SW 1271 (cell line): ENCODE data around the gene CACNA1C.
A peak's percentile ranks its signal among the peaks of the same experiment; 100 is the strongest.
"Not testable (repeated sequence)": the region's sequence is repeated elsewhere in the genome, so short reads cannot be mapped to it uniquely, and the experiment has no call there.

Source experiments
- DNase-seq, 2 experiments: peaks; one replicate each; lab custom pipeline; 2025; lab: John Stamatoyannopoulos, UW

The CACNA1C gene

GRCh38 chr12:2677142-2677880, 624.5 kb downstream of the CACNA1C start:
- DNase-seq: no peak

DNA sequence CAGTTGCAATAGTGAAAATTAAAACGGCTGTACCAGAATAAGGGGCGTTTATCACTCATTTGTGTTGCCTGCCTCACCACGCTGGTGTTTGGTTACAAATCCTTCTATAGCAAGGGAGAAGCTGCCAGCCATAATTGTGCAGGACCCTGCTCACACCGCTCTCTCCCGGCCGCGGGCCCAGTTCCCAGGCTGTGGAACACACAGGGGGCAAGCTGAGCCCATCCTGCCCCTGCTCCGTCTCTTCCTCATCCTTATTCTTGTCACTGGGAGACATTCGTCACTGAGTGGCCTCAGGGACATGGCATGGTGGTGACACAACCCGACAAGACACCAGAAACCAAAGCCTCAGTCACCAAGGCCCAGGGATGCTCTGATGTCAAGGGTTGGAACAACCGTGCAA, 625.6 kb downstream of the CACNA1C start:
- DNase-seq: no peak

GRCh38 chr12:2679068-2679815, 626.5 kb downstream of the CACNA1C start:
- no peak for DNase-seq

GRCh38 chr12:2679816-2680675, 627.3 kb downstream of the CACNA1C start:
- DNase-seq: no peak

- no peak for DNase-seq
Measured at GRCh38 chr12:2680676-2681039, 627.9 kb downstream of the CACNA1C start.

DNA sequence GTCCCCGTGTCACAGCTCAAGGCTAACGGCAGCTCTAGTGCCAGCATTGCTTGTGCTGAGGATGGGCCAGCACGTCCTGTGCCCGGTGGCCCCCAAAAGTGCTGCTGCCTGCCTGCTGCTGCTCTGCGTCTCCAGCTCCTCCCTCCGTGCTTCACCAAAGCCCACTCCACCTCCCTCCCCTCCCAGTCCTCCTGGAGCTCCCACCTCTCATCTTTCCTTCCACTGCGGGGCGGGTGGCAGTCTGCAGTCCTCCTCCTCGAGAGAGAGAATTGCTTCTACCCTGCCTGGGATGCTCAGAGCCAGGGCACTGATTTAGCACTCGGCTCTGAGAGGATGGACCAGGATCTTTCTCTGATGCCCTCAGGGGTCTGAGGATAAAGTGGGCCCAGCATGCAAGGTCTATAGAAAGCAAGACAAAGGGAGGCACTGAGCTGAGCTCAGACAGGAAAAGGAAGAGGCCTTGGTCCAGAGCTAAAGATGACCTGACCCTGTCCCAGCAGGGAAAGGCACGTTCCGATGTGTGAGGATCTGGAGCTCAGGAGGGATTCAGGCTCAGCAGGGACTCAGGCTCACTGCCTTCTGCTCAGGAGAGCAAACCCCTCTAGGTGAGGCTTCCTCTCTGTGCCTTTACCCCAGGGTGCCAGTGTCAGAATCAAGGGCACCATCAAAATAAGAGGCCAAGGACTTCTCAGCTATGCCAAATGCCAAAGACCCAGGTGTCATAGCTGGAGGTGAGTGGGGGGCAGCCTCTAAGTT, 628.8 kb downstream of the CACNA1C start:
- DNase-seq: no peak

GRCh38 chr12:2682296-2683251, 629.8 kb downstream of the CACNA1C start:
- peak; percentile 26 to 38 for DNase-seq

DNA sequence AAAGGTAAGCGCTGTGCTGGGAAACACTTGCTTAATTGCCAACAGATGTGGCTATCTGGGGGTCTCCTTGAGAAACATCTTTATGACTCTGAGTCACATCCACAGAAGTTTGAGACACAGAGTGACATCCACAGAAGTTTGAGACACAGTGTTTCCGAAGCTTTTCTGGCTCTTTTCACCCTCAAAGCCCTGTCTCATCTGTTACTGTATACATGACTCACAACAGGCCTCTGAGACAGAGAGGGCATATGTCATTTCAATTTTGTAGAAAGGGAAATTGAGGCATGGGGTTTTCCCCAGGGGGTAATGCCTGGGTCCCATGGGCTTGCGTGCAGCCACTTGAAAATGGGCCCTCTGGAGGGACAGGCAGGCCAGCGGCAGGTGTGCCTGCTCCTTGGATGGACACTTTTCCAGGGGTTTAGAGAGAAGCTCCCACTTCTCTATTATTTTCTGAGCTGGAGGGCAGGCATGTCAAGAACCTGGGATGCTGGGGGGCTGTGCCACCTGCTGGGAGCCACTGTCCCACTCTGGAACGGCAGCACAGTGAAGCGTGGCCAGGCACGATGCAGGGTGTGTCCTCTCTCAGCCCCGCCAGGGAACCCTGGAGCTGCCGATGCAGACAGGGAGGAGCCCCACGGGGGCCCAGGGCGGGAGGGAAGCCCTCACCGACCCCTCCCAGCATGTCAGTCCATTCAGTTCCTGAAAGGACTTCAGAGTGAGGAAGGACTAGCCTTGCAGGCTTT, 630.7 kb downstream of the CACNA1C start:
- no peak for DNase-seq

- not testable (repeated sequence) for DNase-seq
Measured at GRCh38 chr12:2684026-2684325, 631.2 kb downstream of the CACNA1C start.

DNA sequence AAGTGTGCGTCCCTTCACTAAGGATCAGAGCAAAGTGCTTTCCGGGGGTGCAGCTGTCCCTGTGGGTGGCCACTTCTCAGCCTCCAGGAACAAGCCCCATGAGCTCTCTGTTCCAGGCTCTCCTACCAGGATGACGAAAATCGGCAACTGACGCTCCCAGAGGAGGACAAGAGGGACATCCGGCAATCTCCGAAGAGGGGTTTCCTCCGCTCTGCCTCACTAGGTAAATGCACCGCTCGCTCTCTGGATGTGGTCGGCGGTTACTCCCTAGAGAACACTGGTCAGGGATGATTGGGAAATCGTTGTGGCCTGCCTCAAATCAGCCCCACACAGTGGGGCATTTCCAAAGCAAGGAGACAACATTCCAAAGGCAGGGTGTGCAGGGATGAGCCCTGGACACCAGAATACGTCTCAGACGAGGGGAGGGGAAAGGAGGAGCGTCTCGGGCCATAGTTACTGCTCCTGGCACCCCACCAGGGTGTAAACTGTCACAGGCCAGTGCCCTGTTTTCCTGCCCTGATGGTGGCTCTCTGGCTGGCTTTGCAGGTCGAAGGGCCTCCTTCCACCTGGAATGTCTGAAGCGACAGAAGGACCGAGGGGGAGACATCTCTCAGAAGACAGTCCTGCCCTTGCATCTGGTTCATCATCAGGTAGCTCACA, 633.0 kb downstream of the CACNA1C start:
- DNase-seq: not testable (repeated sequence)

DNA sequence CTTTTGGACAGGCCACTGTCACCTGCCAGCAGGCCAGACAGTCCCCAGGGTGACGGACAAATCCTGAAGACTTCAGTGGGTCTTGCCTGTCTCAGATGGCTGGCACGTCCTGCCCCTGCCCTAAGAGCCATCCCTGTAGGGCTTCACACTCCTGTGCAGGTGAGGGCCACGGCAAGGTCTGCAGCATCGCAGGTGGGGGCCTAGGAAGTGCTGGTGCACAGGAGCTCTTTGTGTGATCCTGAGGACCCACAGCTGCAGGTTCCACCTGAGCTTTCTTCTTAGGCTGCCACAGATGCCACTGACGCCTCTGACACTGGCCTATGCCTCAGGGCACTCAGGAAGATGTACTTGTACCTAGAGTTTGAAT, 633.5 kb downstream of the CACNA1C start:
- no peak for DNase-seq

DNA sequence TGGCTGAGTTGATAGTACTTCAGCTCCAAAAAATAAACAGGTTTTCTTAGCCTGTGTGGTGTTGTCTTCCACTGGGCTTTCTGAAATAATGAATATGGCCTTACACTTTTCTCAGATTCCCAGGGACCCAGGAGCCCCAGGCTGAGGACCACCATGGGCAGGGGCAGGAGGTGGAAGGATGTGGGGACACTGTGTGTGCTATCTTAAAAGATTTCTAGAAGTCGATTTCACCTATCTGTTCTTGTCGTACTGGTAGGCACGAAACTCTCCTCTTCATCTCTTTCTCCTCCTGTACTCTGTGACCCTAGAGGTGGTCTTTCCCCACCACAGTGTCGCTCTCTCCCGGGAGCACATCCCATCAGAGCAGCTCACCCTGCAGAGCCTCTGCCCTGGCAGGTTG, 634.3 kb downstream of the CACNA1C start:
- DNase-seq: no peak

DNA sequence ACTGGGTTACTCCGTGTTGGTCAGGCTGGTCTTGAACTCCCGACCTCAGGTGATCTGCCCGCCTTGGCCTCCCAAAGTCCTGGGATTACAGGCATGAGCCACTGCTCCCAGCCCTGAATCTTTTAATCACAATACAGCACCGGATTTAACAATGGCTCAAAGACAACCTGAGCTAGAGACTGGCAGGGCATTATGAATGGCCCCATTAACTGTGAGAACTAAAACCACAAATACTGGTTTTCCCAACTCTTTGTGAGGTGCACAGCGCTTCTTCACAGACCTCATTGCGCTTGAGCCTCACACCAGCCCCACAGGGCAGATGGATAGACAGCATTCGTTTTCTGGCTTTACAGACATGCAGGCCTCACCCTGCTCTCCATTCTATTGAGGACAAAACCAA, 634.9 kb downstream of the CACNA1C start:
- no peak for DNase-seq

DNA sequence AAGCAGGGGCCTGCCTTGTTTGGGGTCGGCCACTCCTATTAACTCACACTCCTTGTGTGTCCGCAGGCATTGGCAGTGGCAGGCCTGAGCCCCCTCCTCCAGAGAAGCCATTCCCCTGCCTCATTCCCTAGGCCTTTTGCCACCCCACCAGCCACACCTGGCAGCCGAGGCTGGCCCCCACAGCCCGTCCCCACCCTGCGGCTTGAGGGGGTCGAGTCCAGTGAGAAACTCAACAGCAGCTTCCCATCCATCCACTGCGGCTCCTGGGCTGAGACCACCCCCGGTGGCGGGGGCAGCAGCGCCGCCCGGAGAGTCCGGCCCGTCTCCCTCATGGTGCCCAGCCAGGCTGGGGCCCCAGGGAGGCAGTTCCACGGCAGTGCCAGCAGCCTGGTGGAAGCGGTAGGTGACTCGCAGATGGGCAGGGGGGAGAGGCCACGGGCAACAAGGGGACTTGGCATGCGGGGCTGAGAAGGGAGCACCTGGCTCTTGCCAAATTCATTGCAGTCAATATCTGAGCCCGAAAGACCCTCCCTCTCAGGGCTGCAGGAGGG, 635.7 kb downstream of the CACNA1C start:
- DNase-seq: no peak

- DNase-seq: no peak
Measured at GRCh38 chr12:2689393-2689792, 636.6 kb downstream of the CACNA1C start.

DNA sequence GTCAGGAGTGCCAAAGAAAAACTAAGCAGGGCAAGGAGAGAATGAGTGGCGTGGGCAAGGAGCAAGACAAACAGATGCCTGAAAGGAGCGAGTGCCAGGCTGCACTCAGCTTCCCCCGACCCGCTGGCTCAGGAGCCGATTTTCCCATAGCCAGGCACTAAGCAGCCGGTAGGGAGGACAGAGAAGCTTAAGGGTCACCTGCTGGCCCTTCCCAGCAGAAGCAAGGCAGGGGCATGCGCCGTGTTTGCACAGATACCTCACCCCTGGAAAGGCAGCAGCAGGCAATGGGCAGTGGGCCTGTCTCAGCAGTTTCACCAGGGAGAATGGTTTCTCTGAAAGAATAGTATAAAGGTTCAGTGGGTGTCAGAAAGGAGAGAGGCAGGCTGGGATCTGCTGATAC, 637.1 kb downstream of the CACNA1C start:
- no peak for DNase-seq

DNA sequence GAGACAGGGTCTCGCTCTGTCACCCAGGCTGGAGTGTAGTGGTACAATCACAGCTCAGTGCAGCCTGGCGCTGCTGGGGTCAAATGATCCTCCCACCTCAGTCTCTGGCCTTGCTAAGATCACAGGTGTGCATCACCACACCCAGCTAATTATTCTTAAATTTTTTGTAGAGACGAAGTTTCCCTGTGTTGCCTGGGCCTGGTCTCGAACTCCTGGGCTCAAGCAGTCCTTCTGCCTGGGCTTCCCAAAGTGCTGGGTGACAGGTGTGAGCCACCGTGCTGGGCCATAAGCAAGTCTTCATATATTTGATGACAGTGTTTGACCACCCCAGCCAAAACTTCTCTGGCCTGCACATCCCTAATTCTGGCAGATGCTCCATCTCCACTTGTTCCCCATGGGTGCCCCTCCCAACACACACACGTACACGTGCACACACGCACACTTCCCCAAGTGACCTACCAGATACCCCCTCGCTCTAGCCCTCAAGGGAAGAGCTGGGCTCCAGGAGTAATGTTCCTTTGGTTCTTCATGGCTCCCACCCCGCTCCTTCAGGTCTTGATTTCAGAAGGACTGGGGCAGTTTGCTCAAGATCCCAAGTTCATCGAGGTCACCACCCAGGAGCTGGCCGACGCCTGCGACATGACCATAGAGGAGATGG, 637.7 kb downstream of the CACNA1C start:
- no peak for DNase-seq

GRCh38 chr12:2691006-2691344, 638.2 kb downstream of the CACNA1C start:
- no peak for DNase-seq
